Osteocyte (in vitro differentiated cells): ENCODE measurements around the gene DKK2. TPM values are rescaled to one million over a fixed set of nuclear protein-coding genes. Genes with fewer than 3 reads are reported as not detected.
A peak's percentile ranks its signal among the peaks of the same experiment; 100 is the strongest.

Experiments
- DNase-seq: peaks from one replicate; pipeline ENCODE4 v3.0.0; 2021; ENCODE audit warnings: mixed read lengths; ENCODE audit not compliant: unreplicated experiment; ENCODE audit errors: extremely low spot score
- H3K27ac Mint-ChIP-seq: one replicate; pipeline ENCODE4 v1.8.0; 2021; ENCODE audit warnings: mild to moderate bottlenecking, mixed read lengths; ENCODE audit not compliant: unreplicated experiment
- H3K27me3 Mint-ChIP-seq: one replicate; pipeline ENCODE4 v1.8.0; 2021; ENCODE audit warnings: mixed read lengths; ENCODE audit not compliant: unreplicated experiment
- H3K36me3 Mint-ChIP-seq: one replicate; pipeline ENCODE4 v1.8.0; 2021; ENCODE audit warnings: mixed read lengths; ENCODE audit not compliant: unreplicated experiment
- H3K4me1 Mint-ChIP-seq: one replicate; pipeline ENCODE4 v1.8.0; 2021; ENCODE audit warnings: mixed read lengths; ENCODE audit not compliant: unreplicated experiment
- H3K4me3 Mint-ChIP-seq: one replicate; pipeline ENCODE4 v1.8.0; 2021; ENCODE audit warnings: mild to moderate bottlenecking, moderate library complexity, mixed read lengths; ENCODE audit not compliant: unreplicated experiment
- H3K9me3 Mint-ChIP-seq: one replicate; pipeline ENCODE4 v1.8.0; 2021; ENCODE audit warnings: mixed read lengths; ENCODE audit not compliant: unreplicated experiment
- long read RNA-seq: library from polyadenylated mRNA; unstranded; transcript quantifications from one replicate; pipeline ENCODE4 v2.0.0, GENCODE V29; 2021
- total RNA-seq: library from RNA; stranded (reverse); gene quantifications from 2 replicates; pipeline ENCODE4 v1.2.1, GENCODE V29; 2021
- TF ChIP-seq, protein P1 (sequence below): fragments of 200-600 bp; sonication (generic); IDR thresholded peaks from 2 replicates; pipeline ENCODE4 v1.5.0; 2021; ENCODE audit warnings: antibody characterized with exemption, mild to moderate bottlenecking, moderate library complexity

The DKK2 gene, protein sequence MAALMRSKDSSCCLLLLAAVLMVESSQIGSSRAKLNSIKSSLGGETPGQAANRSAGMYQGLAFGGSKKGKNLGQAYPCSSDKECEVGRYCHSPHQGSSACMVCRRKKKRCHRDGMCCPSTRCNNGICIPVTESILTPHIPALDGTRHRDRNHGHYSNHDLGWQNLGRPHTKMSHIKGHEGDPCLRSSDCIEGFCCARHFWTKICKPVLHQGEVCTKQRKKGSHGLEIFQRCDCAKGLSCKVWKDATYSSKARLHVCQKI
- total RNA-seq, result 203 and 206 TPM in 2 replicates
- long read RNA-seq, transcript DKK2-201 (4 exons, 3,638 nt), result major isoform, 855 of 943 reads
- long read RNA-seq, partial matches to known transcripts, result 23 of 943 reads
- long read RNA-seq, other reads (novel, unspliced or antisense), result 65 of 943 reads

DNA sequence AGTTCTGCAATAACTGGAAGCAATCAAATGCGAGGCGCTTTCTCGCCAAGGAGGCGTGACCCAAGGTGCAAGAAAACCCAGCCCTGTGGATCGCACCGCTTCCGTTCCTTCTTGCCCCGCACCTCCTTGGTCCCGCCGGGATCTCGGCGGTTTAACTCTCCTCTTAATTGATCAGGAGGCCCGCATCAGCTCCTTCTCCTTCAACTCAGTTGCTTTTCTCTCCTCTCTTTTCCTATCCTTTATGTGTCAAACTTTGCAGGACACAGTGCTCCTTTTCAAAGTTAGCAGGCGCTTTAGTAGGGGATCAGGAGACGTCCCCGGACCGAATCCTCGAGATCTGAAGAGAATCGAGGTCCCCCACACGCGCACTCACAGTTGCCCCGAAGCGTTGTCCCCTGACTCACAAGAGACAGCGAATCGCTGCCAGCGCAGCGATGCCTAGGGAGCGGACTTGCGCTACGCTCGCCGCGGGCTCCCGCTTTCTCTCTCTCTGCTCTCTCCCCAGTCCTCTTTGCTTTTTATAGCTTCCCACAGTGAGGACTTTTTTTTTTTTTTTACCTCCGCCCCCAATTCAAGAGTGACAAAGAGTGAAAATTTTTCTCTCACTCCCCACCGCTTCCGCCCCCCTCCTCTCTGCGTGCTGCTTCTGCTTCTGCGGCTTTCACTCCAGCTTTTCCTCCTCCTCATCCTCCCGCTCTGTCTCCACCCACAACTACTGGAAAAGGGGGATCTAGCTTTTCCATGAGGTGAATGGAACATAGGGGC lies at the start of gene DKK2:
TSS of gene DKK2 (minus strand) at position 495 of the 765 bp plus-strand sequence. CDS start 722 bp downstream, outside the sequence.
- peak within 1 kb of the TSS; percentile 96 for H3K27ac Mint-ChIP-seq

DNA sequence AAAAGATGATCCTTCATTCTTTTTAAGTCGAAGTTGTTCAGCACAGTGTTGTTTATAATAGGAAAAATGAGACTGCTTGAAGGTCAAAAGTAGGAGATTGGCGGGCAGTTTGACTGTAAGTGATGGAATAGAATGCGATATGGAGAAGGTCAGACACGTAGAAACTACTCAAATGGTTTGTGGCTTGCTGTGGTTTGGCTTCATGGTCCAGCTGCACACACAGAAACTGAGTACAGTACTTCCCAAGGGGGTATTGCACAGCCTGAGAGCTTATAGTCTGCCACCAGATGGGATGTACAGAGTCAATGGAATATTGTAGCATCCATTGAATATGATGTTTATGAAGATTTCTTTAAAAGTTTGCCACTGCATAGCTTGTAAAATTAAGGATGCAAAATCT lies 41.1 kb upstream of the DKK2 start:
- Mint-ChIP-seq H3K27me3 (no peaks in the 10 kb centered on the region), H3K27ac (no peak overlapping the region), H3K4me1 (no peaks in the 10 kb centered on the region), H3K4me3 (no peak overlapping the region), H3K36me3 (peaks cover 5% of the 10 kb centered on the region), H3K9me3 (peaks cover 25% of the 10 kb centered on the region)
- DNase-seq, result no peak
- TF ChIP-seq, protein P1, sequence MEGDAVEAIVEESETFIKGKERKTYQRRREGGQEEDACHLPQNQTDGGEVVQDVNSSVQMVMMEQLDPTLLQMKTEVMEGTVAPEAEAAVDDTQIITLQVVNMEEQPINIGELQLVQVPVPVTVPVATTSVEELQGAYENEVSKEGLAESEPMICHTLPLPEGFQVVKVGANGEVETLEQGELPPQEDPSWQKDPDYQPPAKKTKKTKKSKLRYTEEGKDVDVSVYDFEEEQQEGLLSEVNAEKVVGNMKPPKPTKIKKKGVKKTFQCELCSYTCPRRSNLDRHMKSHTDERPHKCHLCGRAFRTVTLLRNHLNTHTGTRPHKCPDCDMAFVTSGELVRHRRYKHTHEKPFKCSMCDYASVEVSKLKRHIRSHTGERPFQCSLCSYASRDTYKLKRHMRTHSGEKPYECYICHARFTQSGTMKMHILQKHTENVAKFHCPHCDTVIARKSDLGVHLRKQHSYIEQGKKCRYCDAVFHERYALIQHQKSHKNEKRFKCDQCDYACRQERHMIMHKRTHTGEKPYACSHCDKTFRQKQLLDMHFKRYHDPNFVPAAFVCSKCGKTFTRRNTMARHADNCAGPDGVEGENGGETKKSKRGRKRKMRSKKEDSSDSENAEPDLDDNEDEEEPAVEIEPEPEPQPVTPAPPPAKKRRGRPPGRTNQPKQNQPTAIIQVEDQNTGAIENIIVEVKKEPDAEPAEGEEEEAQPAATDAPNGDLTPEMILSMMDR, result no peak

More for the DNA sequence above, at the start of gene DKK2:
- peak; percentile 85 for DNase-seq
- no peaks in the 10 kb centered on the region for H3K36me3 Mint-ChIP-seq
- peaks cover 34% of the 10 kb centered on the region for H3K4me1 Mint-ChIP-seq
- no peaks in the 10 kb centered on the region for H3K9me3 Mint-ChIP-seq
- H3K27me3 Mint-ChIP-seq, result no peaks in the 10 kb centered on the region
- TF ChIP-seq, protein P1, result no peak
- peak within 1 kb of the TSS; percentile 98 for H3K4me3 Mint-ChIP-seq

DNA sequence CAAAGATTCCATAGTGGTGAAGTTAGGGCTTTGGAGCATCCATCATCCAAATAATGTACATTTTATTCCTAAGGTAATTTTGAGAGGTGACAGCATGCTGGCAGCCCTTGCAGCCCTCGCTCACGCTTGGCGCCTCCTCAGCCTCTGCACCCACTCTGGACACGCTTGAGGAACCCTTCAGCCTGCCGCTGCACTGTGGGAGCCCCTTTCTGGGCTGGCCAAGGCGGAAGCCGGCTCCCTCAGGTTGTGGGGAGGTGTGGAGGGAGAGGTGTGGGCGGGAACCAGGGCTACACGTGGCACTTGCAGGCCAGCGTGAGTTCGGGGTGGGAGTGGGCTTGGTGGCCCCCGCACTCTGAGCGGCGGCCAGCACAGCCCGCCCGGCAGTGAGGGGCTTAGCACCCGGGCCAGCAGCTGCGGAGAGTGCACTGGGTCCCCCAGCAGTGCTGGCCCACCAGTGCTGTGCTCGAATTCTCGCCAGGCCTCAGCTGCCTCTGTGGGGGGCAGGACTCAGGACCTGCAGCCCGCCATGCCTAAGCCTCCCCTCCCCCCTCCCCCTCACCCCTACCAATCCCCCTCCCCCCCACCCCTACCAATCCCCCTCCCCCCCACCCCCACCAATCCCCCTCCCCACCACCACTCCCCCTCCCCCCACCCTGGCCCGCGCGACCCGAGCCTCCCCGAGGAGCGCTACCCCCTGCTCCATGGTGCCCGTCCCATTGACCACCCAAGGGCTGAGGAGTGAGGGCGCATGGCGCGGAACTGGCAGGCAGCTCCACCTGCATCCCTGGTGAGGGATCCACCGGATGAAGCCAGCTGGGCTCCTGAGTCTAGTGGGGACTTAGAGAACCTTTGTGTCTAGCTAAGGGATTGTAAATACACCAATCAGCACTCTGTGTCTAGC lies 37.0 kb upstream of the DKK2 start:
- peaks cover 8% of the 10 kb centered on the region for H3K4me1 Mint-ChIP-seq
- H3K27ac Mint-ChIP-seq, result no peak overlapping the region
- no peaks in the 10 kb centered on the region for H3K27me3 Mint-ChIP-seq
- peaks cover 11% of the 10 kb centered on the region for H3K9me3 Mint-ChIP-seq
- H3K4me3 Mint-ChIP-seq, result no peak overlapping the region
- DNase-seq, result no peak
- no peaks in the 10 kb centered on the region for H3K36me3 Mint-ChIP-seq
- TF ChIP-seq, protein P1, result no peak

DNA sequence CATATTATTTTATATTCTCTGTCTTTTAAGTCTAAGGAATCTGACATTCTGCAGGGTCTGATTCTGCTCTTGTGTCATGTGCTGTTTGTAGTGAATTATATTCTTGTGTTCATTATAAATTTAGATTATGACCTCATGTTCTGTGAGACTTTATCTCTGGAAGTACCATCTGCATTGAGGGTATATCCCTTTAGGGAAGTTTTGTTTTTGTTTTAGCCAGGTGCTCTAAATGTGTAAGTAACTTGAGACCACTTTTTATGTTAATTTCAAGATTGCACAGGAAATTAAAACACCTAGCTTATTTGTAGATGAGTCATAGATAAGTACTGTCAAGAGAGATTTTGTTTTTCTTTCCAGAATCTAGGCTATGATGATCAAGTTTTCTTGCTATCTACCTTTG lies 35.0 kb upstream of the DKK2 start:
- Mint-ChIP-seq H3K4me1 (peaks cover 15% of the 10 kb centered on the region), H3K27ac (no peak overlapping the region), H3K9me3 (peaks cover 7% of the 10 kb centered on the region), H3K36me3 (no peaks in the 10 kb centered on the region), H3K27me3 (no peaks in the 10 kb centered on the region), H3K4me3 (no peak overlapping the region)
- TF ChIP-seq, protein P1, result no peak
- DNase-seq, result no peak
